HG02973 (cell line): ENCODE data around the gene MRPL18.

Experiments used
- ATAC-seq: cut with Tn5 transposase; IDR thresholded peaks from one replicate; pipeline ENCODE4 v1.9.1; 2021; ENCODE audit warnings: moderate library complexity; ENCODE audit not compliant: unreplicated experiment

Gene MRPL18

GRCh38 chr6:159838020-159838744 lies 47.9 kb downstream of the MRPL18 start:
- no peak for ATAC-seq

DNA sequence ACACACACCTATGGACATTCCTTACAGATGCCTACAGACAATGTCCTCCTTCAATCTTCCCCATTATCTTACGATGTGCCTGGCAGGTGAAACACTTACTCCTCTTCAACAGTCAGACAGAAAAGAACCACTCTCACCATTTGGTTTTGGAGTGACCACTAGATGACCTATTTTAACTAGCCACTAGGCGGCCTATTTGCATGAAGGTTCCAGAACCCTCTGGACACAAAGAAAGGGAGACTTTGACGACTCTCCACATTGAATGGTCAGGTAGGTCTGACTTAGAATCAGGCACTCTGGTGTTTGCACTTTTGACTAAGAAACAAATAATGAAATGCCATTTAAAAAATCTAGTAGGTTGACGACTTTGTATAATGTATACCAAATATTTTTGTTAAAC lies 51.8 kb downstream of the MRPL18 start:
- no peak for ATAC-seq

GRCh38 chr6:159844737-159845645 lies 54.7 kb downstream of the MRPL18 start:
- ATAC-seq, result no peak
